IMR-90 (cell line): ENCODE data around the gene SLFNL1. TPM values are rescaled to one million over a fixed set of nuclear protein-coding genes. Genes with fewer than 3 reads are reported as not detected.

ENCODE experiments used
- ATAC-seq: fragments of 200-7000 bp; cut with Tn5 transposase; 2 replicates; pipeline ENCODE4 v1.9.1; 2020; ENCODE audit warnings: low read depth, mild to moderate bottlenecking, moderate library complexity
- BruUV-seq: library from RNA; stranded (reverse); fragments of 400-500 nt; replicated peaks from 2 replicates; lab custom pipeline; 2021; lab: Mats Ljungman, UMichigan
- CTCF ChIA-PET: fragments of 300-600 bp; formaldehyde crosslinking; extraction: SDS; loops from one replicate; lab custom pipeline; 2021; ENCODE audit warnings: antibody characterized with exemption; lab: Yijun Ruan, JAX
- POLR2A ChIA-PET: fragments of 300-600 bp; sonication (Branson Sonifier 250); formaldehyde crosslinking; loops from one replicate; lab custom pipeline; 2022; ENCODE audit warnings: antibody characterized with exemption; ENCODE audit not compliant: unreplicated experiment; lab: Charles Lee
- DNase-seq: peaks from one replicate; pipeline ENCODE4 v3.0.0; 2013
- H2AFZ ChIP-seq: replicated peaks from 2 replicates; pipeline ENCODE3; 2013; ENCODE audit warnings: low read length, mild to moderate bottlenecking; ENCODE audit not compliant: poor library complexity
- H2AK5ac ChIP-seq: 2 replicates; pipeline ENCODE4 v1.6.1; 2013; ENCODE audit warnings: low read depth, low read length, inconsistent platforms
- H2AK9ac ChIP-seq: replicated peaks from 2 replicates; pipeline ENCODE3; 2013; ENCODE audit warnings: mild to moderate bottlenecking, low read depth, low read length, moderate library complexity; ENCODE audit not compliant: poor library complexity
- H2BK120ac ChIP-seq: 2 replicates; pipeline ENCODE4 v1.6.1; 2013; ENCODE audit warnings: low read depth, low read length, inconsistent platforms
- H2BK15ac ChIP-seq: 3 replicates; pipeline ENCODE4 v1.6.1; 2013; ENCODE audit warnings: low read depth, low read length, inconsistent platforms
- H2BK20ac ChIP-seq: 2 replicates; pipeline ENCODE4 v1.6.1; 2013; ENCODE audit warnings: low read depth, mild to moderate bottlenecking, inconsistent platforms, low read length, moderate library complexity
- H2BK5ac ChIP-seq: 2 replicates; pipeline ENCODE4 v1.6.1; 2013; ENCODE audit warnings: mild to moderate bottlenecking, low read depth, low read length, inconsistent platforms; ENCODE audit not compliant: poor library complexity, severe bottlenecking
- H3K14ac ChIP-seq: replicated peaks from 2 replicates; pipeline ENCODE4 v1.6.1; 2013; ENCODE audit warnings: low read depth, low read length, inconsistent platforms
- H3K18ac ChIP-seq: 2 replicates; pipeline ENCODE4 v1.6.1; 2013; ENCODE audit warnings: low read depth, low read length, control low read depth
- H3K23ac ChIP-seq: 2 replicates; pipeline ENCODE4 v1.6.1; 2013; ENCODE audit warnings: low read depth, low read length, inconsistent platforms
- H3K27ac ChIP-seq: 2 replicates; pipeline ENCODE4 v1.5.1; 2013; ENCODE audit warnings: mild to moderate bottlenecking, control low read depth, low read length; ENCODE audit not compliant: insufficient read depth
- H3K27me3 ChIP-seq: 2 replicates; pipeline ENCODE4 v1.6.1; 2013; ENCODE audit warnings: low read length; ENCODE audit not compliant: control insufficient read depth, insufficient read depth
- H3K36me3 ChIP-seq: 2 replicates; pipeline ENCODE4 v1.6.1; 2013; ENCODE audit warnings: low read length, mixed read lengths; ENCODE audit not compliant: control insufficient read depth, insufficient read depth
- H3K4ac ChIP-seq: 2 replicates; pipeline ENCODE4 v1.6.1; 2013; ENCODE audit warnings: low read depth, low read length, inconsistent platforms
- H3K4me1 ChIP-seq: 2 replicates; pipeline ENCODE4 v1.6.1; 2013; ENCODE audit warnings: low read length, mixed read lengths; ENCODE audit not compliant: control insufficient read depth, insufficient read depth
- H3K4me2 ChIP-seq: 2 replicates; pipeline ENCODE4 v1.6.1; 2013; ENCODE audit warnings: low read depth, mild to moderate bottlenecking, control low read depth, low read length, moderate library complexity
- H3K4me3 ChIP-seq: 2 replicates; pipeline ENCODE4 v1.5.1; 2013; ENCODE audit warnings: low read depth, mild to moderate bottlenecking, control low read depth, low read length, moderate library complexity; ENCODE audit not compliant: insufficient read depth
- H3K56ac ChIP-seq: 2 replicates; pipeline ENCODE4 v1.6.1; 2013; ENCODE audit warnings: low read length, inconsistent platforms; ENCODE audit not compliant: insufficient read depth; ENCODE audit errors: extremely low read depth
- H3K79me1 ChIP-seq, 2 experiments: 2 replicates each; pipeline ENCODE4 v1.6.1; 2013; ENCODE audit warnings: low read length in 2 of 2, inconsistent platforms in 1 of 2, low read depth in 1 of 2
- H3K9ac ChIP-seq: 2 replicates; pipeline ENCODE4 v1.6.1; 2013; ENCODE audit warnings: low read depth, low read length, control low read depth
- H3K9me1 ChIP-seq: 2 replicates; pipeline ENCODE4 v1.6.1; 2013; ENCODE audit warnings: low read length, inconsistent platforms; ENCODE audit not compliant: insufficient read depth
- H3K9me3 ChIP-seq: 2 replicates; pipeline ENCODE4 v1.6.1; 2013; ENCODE audit warnings: low read length; ENCODE audit not compliant: control insufficient read depth, insufficient read depth
- H4K20me1 ChIP-seq: 2 replicates; pipeline ENCODE4 v1.6.1; 2013; ENCODE audit warnings: low read length, inconsistent platforms; ENCODE audit not compliant: insufficient read depth
- H4K5ac ChIP-seq: 2 replicates; pipeline ENCODE4 v1.6.1; 2013; ENCODE audit warnings: mild to moderate bottlenecking, low read depth, low read length, control low read depth
- H4K8ac ChIP-seq, 2 experiments: 2 replicates each; pipeline ENCODE4 v1.6.1; 2013; ENCODE audit warnings: low read depth in 2 of 2, low read length in 2 of 2, control low read depth in 1 of 2, inconsistent platforms in 1 of 2
- H4K91ac ChIP-seq: 2 replicates; pipeline ENCODE4 v1.6.1; 2013; ENCODE audit warnings: low read depth, low read length, inconsistent platforms; ENCODE audit not compliant: insufficient read depth
- CEBPB ChIP-seq: IDR thresholded peaks from 2 replicates; pipeline ENCODE4 v1.6.1; 2012; ENCODE audit warnings: low read depth, low read length, improper control_type of control experiment
- CHD1 ChIP-seq: IDR thresholded peaks from 2 replicates; pipeline ENCODE4 v1.6.1; 2012; ENCODE audit warnings: low read depth, low read length, improper control_type of control experiment
- FOS ChIP-seq: fragments of 150-350 bp; IDR thresholded peaks from 2 replicates; pipeline ENCODE4 v1.6.1; 2016; ENCODE audit warnings: low read depth, low read length
- MAFK ChIP-seq: IDR thresholded peaks from 2 replicates; pipeline ENCODE4 v1.6.1; 2012; ENCODE audit warnings: low read depth, low read length, improper control_type of control experiment
- MAZ ChIP-seq: IDR thresholded peaks from 2 replicates; pipeline ENCODE4 v1.6.1; 2012; ENCODE audit warnings: low read depth, mild to moderate bottlenecking, low read length, improper control_type of control experiment, moderate library complexity, borderline replicate concordance
- MXI1 ChIP-seq: IDR thresholded peaks from 2 replicates; pipeline ENCODE4 v1.6.1; 2012; ENCODE audit warnings: low read depth, mild to moderate bottlenecking, low read length, moderate library complexity, borderline replicate concordance
- NFE2L2 ChIP-seq: fragments of 150-350 bp; IDR thresholded peaks from 2 replicates; pipeline ENCODE4 v1.6.1; 2016; ENCODE audit warnings: low read depth, mild to moderate bottlenecking, low read length
- POLR2A ChIP-seq: IDR thresholded peaks from 2 replicates; pipeline ENCODE4 v1.6.1; 2012; ENCODE audit warnings: mild to moderate bottlenecking, low read depth, low read length
- RAD21 ChIP-seq: IDR thresholded peaks from 2 replicates; pipeline ENCODE4 v1.6.1; 2012; ENCODE audit warnings: low read length, improper control_type of control experiment
- RCOR1 ChIP-seq: IDR thresholded peaks from 2 replicates; pipeline ENCODE4 v1.6.1; 2012; ENCODE audit warnings: mild to moderate bottlenecking, low read length, improper control_type of control experiment; ENCODE audit not compliant: insufficient replicate concordance
- RFX5 ChIP-seq: IDR thresholded peaks from 2 replicates; pipeline ENCODE4 v1.8.0; 2012; ENCODE audit warnings: low read depth, mild to moderate bottlenecking, low read length, moderate library complexity
- SMC3 ChIP-seq: fragments of 150-350 bp; IDR thresholded peaks from 2 replicates; pipeline ENCODE4 v1.6.1; 2016; ENCODE audit warnings: low read depth, mild to moderate bottlenecking, antibody characterized with exemption, low read length, moderate library complexity
- WGBS, 2 experiments: methylation state at CpG; one replicate each; pipeline versions ENCODE4 v1.1.5 to v1.1.7; 2013; ENCODE audit warnings: missing lambda C conversion rate in 2 of 2; ENCODE audit not compliant: insufficient read length in 1 of 2; ENCODE audit errors: extremely low coverage in 2 of 2; 5-methylcytosine and 5-hydroxymethylcytosine counted together
- dilution Hi-C: fragments of 300-500 bp; cut with HindIII; formaldehyde crosslinking; loops from one replicate; pipeline ENCODE4 v1.14.3; 2018; ENCODE audit warnings: low sequenced_read_pairs; ENCODE audit not compliant: unreplicated experiment
- in situ Hi-C: fragments of 300-500 bp; cut with MboI; formaldehyde crosslinking; loops from 3 replicates; pipeline ENCODE4 v1.14.3; 2019; ENCODE audit warnings: low sequenced_read_pairs, inconsistent platforms, mixed read lengths
- intact Hi-C: fragments of 100-400 bp; cut with micrococcal nuclease; formaldehyde crosslinking; loops from 2 replicates; pipeline ENCODE4 v1.10.0; 2022
- polyA plus RNA-seq, 3 experiments: library from polyadenylated mRNA; depleted of rRNA; stranded (reverse); fragments of >200 nt; gene quantifications; 2 replicates each; pipeline ENCODE4 v1.2.3, GENCODE V29; 2012; ENCODE audit warnings: low replicate concordance in 1 of 3
- total RNA-seq: library from RNA; depleted of rRNA; stranded (reverse); fragments of >200 nt; gene quantifications from 2 replicates; pipeline ENCODE4 v1.2.3, GENCODE V29; 2012
- TF ChIP-seq, protein P1 (sequence below): conservative IDR thresholded peaks from 2 replicates; pipeline ENCODE4 v1.5.1; 2012; ENCODE audit warnings: mild to moderate bottlenecking, low read depth, low read length, improper control_type of control experiment
- TF ChIP-seq, protein P2 (sequence below): fragments of 150-350 bp; IDR thresholded peaks from 2 replicates; pipeline ENCODE4 v1.6.1; 2016; ENCODE audit warnings: low read depth, mild to moderate bottlenecking, low read length, moderate library complexity, borderline replicate concordance

The SLFNL1 gene
- total and polyA plus RNA-seq, 2 of the 4 experiments (the other 2 are of a cell fraction) = under 0.01 to 0.09 TPM

DNA sequence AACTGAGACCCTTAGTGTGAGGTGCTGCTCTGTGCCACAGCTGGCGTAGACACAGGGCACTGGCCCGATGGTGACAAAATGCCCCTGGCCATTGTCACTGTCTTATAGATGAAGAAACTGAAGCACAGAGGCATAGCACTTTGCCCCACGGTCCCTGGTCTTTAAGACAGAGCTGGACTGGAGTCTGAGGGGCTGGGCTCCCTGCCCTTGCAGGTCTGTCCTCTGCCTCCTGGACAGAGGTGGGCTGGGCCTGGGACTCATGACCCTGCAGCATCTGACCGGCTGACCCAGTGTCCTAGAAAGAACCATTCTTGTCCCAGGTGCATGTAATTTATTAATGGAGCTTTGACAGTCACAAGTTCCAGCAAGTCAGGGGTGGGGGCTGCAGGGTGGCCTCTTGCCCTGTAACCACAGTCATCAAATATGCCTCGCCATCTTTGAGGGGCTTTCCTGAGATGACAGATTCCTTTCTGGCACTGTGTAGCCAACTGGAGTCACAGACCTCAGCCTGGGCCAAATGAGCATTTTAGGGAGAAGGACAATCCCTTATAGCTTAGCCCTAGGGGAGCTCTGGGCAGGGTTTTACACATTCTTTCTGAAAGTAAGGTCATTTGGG, 6.1 kb downstream of the SLFNL1 start:
- BruUV-seq = no TSS peak
- H2BK20ac ChIP-seq = no peak overlapping the region
- H3K4me2 ChIP-seq = no peak overlapping the region
- ATAC-seq = no peak
- in situ Hi-C loops = no loop called here
- H3K4me1 ChIP-seq = no peaks in the 10 kb centered on the region
- no peak overlapping the region for H3K27ac ChIP-seq
- no peak overlapping the region for H3K56ac ChIP-seq
- H3K36me3 ChIP-seq = peaks cover 27% of the 10 kb centered on the region
- H2BK5ac ChIP-seq = no peak overlapping the region
- DNase-seq = no peak
- H3K23ac ChIP-seq = no peak overlapping the region
- H3K9ac ChIP-seq = no peak overlapping the region
- H3K18ac ChIP-seq = no peak overlapping the region
- no peak overlapping the region for H4K91ac ChIP-seq
- H3K27me3 ChIP-seq = no peaks in the 10 kb centered on the region
- H4K5ac ChIP-seq = no peak overlapping the region
- no peak overlapping the region for H2BK15ac ChIP-seq
- intact Hi-C loops = no loop called here
- H3K14ac ChIP-seq = no peak overlapping the region
- no peak overlapping the region for H4K8ac ChIP-seq
- no peak for TF ChIP-seq RCOR1
- no peak for TF ChIP-seq POLR2A
- TF ChIP-seq NFE2L2 = no peak
- TF ChIP-seq MAFK = no peak
- TF ChIP-seq SMC3 = no peak
- no peak for TF ChIP-seq MXI1
- TF ChIP-seq, protein P1, sequence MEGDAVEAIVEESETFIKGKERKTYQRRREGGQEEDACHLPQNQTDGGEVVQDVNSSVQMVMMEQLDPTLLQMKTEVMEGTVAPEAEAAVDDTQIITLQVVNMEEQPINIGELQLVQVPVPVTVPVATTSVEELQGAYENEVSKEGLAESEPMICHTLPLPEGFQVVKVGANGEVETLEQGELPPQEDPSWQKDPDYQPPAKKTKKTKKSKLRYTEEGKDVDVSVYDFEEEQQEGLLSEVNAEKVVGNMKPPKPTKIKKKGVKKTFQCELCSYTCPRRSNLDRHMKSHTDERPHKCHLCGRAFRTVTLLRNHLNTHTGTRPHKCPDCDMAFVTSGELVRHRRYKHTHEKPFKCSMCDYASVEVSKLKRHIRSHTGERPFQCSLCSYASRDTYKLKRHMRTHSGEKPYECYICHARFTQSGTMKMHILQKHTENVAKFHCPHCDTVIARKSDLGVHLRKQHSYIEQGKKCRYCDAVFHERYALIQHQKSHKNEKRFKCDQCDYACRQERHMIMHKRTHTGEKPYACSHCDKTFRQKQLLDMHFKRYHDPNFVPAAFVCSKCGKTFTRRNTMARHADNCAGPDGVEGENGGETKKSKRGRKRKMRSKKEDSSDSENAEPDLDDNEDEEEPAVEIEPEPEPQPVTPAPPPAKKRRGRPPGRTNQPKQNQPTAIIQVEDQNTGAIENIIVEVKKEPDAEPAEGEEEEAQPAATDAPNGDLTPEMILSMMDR = no peak
- no peak for TF ChIP-seq RAD21
- TF ChIP-seq CEBPB = no peak
- no peak for TF ChIP-seq FOS
- TF ChIP-seq, protein P2, sequence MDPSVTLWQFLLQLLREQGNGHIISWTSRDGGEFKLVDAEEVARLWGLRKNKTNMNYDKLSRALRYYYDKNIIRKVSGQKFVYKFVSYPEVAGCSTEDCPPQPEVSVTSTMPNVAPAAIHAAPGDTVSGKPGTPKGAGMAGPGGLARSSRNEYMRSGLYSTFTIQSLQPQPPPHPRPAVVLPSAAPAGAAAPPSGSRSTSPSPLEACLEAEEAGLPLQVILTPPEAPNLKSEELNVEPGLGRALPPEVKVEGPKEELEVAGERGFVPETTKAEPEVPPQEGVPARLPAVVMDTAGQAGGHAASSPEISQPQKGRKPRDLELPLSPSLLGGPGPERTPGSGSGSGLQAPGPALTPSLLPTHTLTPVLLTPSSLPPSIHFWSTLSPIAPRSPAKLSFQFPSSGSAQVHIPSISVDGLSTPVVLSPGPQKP = no peak
- no peak for TF ChIP-seq CHD1
- no peak for TF ChIP-seq MAZ
- TF ChIP-seq RFX5 = no peak
- no peak overlapping the region for H3K4me3 ChIP-seq
- peaks cover 2 to 40% of the 10 kb centered on the region in 2 experiments; a peak in 3 of 4 replicates for H3K79me1 ChIP-seq
- peaks cover 5% of the 10 kb centered on the region; the same call in 1 of the 2 replicates for H4K20me1 ChIP-seq
- H3K4ac ChIP-seq = no peak overlapping the region
- no peak overlapping the region for H2BK120ac ChIP-seq
- no peaks in the 10 kb centered on the region for H3K9me3 ChIP-seq
- dilution Hi-C loops = no loop called here
- H2AK9ac ChIP-seq = no peak overlapping the region
- WGBS, 2 experiments = 100% methylated on average over 2 of the region's 5 CpGs; no CpG with 5 or more reads in 1 of the 2 experiments
- CTCF ChIA-PET = interaction anchor here (0.9 kb wide), 1 partner anchor 12 kb away, joined by 3 read pairs; no protein-coding TSS in a partner anchor
- no peak overlapping the region for H2AFZ ChIP-seq
- no peak overlapping the region for H2AK5ac ChIP-seq
- POLR2A ChIA-PET = no interaction called here
- no peaks in the 10 kb centered on the region for H3K9me1 ChIP-seq
